GM18498 (cell line): ENCODE measurements around the gene DPF1.
"Not testable (repeated sequence)": the region's sequence is repeated elsewhere in the genome, so short reads cannot be mapped to it uniquely, and the experiment has no call there.

ENCODE experiments used
- ATAC-seq: cut with Tn5 transposase; IDR thresholded peaks from one replicate; pipeline ENCODE4 v1.9.1; 2021; ENCODE audit warnings: mild to moderate bottlenecking, moderate library complexity; ENCODE audit not compliant: unreplicated experiment

DPF1 gene

DNA sequence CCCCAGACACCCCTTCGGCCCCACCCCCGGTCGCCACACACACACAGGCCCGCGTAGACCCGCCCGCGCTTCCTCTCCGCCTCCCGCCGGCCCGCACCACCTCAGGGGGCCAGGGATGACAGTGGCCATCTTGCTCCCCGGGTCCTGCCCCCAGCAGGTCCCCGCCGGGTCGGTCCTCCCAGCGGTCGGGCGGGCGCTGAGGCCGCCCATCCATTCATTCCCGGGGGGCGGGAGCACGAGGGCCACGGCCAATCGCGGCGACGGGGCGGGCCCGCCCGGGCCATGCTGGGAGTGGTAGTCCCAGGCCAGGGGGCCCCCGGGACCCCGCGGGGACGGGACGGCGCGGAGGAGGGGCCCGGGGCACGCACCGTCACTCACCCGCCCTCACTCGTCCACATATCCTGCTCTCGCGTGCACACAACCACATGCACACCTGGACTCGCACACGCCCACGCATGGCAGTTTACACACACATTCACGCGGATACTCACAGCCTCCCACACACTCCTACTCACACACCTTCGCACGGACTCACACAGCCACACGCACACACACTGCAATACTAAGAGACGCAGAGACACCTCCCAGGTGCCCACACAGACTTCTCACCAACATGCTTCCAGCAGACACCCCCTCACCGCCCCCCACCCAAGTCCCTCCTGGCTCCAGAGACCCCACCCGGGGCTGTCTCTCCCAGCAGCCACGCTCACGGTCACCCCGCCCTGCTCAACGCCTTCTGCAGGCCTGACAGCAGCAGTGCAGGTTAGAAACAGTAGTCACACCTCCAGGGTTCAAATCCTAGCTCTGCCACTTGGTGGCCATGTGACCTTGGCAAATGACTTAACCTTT lies at the start of gene DPF1:
Gene DPF1 (minus strand): TSS at position 209 of the 849 bp plus-strand sequence. CDS start 80 bp downstream, at position 129.
- ATAC-seq = peak; percentile 76

DNA sequence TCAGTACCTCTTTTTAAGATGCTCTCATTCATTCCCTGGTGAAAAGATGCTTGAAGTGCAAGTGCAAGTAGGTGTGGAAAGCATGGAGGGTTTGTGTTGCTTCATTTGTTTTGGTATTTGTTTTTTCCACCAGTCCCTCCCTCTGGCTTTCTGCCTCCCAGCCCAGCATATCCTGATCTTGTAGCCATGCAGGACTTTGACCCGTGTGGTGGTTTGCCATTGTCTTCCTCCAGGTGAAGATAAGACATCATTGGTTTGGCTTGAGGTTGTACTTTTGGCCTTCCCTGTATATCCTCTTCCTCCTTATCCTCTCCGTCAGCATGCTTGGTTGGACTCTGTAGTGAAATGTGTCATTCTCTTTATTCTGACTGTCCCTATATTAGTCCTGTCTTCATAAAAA lies 49.5 kb upstream of the DPF1 start:
- no peak for ATAC-seq

DNA sequence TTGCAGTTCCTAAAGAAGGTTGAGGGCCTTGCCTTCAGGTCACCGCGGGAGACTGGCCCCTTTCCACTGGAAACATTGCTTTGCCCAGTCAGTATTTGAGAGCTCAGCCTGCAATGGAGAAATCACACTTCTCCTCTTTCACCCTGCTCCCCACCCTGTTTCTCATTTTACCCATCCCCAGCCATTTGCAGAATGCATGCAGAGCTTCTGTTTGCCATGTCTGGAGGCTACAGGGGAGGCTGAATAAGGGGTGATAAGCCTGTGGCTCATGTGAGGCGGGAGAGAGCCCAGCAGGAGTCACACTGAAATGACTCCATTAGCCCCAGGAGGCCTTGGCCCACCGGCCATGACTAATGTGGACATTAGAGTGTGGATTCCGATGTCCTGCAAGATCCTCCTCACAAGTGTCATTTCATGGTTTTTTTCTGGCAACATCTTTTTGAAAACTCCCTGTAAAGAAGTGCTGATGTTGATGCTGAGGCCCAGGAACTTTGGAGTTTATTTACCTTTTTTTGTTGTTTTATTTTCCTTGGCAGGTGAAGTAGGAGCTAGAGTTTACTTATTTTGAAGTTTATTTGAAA lies 46.7 kb upstream of the DPF1 start:
- ATAC-seq = no peak

- ATAC-seq = no peak
Observed at GRCh38 chr19:38268539-38268938, 44.5 kb upstream of the DPF1 start.

GRCh38 chr19:38267761-38268483 lies 43.9 kb upstream of the DPF1 start:
- no peak for ATAC-seq

- ATAC-seq = no peak
Observed at GRCh38 chr19:38266981-38267597, 43.1 kb upstream of the DPF1 start.

DNA sequence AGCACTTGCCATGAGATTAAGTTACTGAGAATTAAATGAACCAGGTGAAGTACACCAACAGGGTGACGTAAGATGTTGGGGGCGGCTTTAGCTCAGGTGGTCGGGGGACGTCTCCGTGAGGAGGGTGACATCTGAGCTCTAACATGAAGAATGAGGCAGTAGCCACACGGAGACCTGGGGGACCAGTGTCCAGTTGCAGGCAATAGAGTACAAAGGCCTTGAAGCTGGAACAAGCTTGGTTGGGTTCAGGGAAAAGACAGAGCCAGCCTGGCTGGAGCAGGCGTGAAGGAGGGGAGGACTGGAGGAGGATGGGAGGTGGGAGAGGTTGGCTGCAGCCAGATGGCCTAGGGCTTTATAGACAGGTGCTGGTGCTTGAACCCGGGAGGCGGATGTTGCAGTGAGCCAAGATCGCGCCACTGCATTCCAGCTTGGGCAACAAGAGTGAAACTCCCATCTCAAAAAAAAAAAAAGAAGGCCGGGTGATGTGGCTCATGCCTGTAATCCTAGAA lies 42.0 kb upstream of the DPF1 start:
- no peak for ATAC-seq

- ATAC-seq = no peak
Observed at GRCh38 chr19:38265213-38265861, 41.3 kb upstream of the DPF1 start.

GRCh38 chr19:38264486-38265212 lies 40.6 kb upstream of the DPF1 start, which contains the start of gene SPINT2:
SPINT2 (plus strand) TSS chr19:38264573; CDS start chr19:38264893, 320 bp downstream.
- no peak for ATAC-seq

DNA sequence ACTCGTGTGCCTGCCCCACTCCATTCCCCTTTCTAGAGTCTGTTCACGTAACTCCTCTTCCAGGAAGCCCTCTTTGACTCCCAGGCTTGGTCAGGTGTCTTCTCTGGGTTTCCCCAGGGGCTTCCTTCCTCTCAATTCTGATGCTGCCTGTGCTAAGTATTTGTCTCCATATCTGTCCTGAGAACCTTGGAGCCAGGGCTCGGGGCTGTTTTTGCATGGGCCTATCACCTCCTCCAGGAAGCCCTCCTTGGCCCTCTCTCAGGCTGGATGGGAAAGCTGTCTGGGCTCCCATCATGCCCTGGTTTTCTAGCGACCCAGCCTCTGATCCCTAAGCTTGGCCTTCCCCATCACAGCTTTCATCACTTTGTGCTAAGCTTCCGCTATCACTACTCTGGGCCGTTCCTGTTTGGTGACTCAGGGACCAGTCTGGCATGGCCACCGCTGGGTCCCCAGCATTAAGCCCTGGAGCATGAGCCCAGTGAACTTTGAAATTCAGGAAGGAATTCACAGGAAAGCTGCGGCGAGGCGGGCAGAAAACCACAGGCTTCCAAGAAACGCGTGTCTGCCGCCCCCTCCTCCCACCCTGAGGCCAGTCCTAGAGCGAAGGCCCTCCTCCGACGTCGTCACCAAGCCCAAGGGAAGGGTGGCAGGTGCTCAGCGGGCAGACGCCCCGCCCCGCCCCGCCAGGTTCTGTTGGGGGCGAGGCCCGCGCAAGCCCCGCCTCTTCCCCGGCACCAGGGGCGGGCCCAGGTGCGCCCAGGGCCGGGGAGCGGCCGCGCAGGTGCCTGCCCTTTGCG lies 39.9 kb upstream of the DPF1 start:
- no peak for ATAC-seq

DNA sequence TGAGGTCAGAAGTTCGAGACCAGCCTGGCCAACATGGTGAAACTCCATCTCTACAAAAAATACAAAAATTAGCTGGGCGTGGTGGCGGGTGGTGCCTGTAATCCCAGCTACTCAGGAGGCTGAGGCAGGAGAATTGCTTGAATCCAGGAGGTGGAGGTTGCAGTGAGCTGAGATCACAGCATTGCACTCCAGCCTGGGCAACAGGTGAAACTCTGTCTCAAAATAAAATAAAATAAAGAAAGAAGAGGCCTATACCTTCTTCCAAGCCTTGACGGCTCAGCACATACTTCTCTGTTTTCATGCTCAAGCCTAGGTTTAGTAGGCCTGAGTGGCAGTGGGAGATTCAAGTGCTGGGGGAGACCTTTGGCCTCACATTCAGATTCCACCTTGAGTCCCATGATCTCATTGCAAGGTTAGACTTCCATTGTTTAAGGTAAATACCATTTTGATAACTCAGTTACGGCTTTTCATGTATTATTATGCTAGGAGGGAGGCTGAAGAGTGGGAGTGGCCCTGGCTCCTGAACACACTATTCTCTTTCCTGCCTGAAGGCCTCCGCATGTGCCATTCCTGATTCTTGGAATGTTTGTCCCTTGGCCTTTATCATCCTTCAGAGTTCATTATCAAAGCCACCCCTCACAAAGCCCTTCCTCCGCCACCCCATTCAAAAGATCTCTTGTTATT lies 38.7 kb upstream of the DPF1 start:
- ATAC-seq = no peak

- ATAC-seq = not testable (repeated sequence)
Observed at GRCh38 chr19:38261942-38262341, 37.9 kb upstream of the DPF1 start.

DNA sequence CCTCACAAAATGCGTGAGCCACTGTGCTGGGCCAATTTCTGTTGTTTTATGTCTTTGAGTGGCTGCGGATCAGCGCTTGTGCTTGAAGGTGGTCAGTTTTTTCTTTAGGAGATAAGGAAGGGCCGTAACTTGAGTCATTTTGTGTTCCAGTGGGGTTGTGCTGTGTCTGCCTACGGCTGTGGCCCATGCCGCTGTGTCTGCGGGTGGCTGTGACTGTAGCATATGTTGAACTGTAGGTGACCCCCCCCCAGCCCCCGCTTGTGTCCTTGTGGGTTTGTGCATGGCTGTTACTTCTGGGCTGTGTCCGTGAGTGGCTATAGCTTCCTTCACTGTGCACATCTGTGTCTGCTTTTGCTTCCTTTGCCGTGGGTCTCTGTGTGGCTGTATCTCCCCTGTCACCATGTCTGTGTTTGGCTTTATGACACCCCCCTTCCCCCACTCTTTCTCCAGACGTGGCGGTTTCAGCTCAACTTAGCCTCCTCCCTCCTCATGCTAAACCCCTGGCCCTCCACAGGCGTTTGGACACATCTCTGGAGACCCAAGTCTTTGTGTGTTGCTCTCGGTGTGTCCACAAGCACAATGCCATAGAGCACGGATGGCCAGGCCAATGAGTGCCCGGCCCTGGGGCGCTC lies 31.5 kb upstream of the DPF1 start:
- ATAC-seq = no peak

- ATAC-seq = no peak
Observed at GRCh38 chr19:38253788-38254187, 29.8 kb upstream of the DPF1 start.

- no peak for ATAC-seq
Observed at GRCh38 chr19:38252941-38253691, 29.1 kb upstream of the DPF1 start.

- ATAC-seq = no peak
Observed at GRCh38 chr19:38252385-38252784, 28.4 kb upstream of the DPF1 start.

DNA sequence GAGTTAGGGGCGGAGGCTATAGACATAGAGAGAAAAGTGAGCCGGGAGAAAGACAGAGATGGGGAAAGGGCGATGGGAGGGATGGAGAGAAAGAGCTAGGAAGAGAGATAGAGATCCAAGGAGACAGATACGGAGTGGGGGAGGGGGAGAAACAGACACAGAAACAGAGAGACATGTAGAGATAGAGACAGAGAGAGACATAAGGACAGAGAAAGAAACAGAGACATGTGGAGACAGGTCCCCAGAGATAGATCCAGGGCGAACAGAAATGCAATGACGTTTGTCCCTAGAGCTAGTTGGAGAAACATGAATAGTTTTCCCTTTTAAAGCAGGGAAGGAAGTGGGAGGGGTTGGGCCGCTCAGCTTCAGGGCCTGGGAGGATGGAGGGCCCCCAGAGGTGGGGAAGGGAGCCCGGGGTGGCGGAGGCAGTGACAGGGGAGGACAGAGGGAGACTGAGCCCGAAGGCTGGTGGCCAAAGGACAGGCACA lies 27.6 kb upstream of the DPF1 start:
- no peak for ATAC-seq
